Mesothelial cell of epicardium (in vitro differentiated cells): ENCODE results near the gene HYDIN. TPM values are rescaled to one million over a fixed set of nuclear protein-coding genes. Genes with fewer than 3 reads are reported as not detected.

Experiments used
- DNase-seq, 2 experiments: peaks; one replicate each; pipeline ENCODE4 v3.0.0; 2021; ENCODE audit warnings: low spot score in 2 of 2; ENCODE audit not compliant: unreplicated experiment in 2 of 2
- H3K27ac Mint-ChIP-seq: 2 replicates; pipeline ENCODE4 v1.8.0; 2021; ENCODE audit warnings: mixed read lengths
- H3K27me3 Mint-ChIP-seq: 2 replicates; pipeline ENCODE4 v1.8.0; 2021; ENCODE audit warnings: low read depth, mixed read lengths
- H3K36me3 Mint-ChIP-seq: 2 replicates; pipeline ENCODE4 v1.8.0; 2021; ENCODE audit warnings: mixed read lengths
- H3K4me1 Mint-ChIP-seq: 2 replicates; pipeline ENCODE4 v1.8.0; 2021; ENCODE audit warnings: mixed read lengths
- H3K4me3 Mint-ChIP-seq: 2 replicates; pipeline ENCODE4 v1.8.0; 2021; ENCODE audit warnings: mild to moderate bottlenecking, moderate library complexity, mixed read lengths
- H3K9me3 Mint-ChIP-seq: 2 replicates; pipeline ENCODE4 v1.8.0; 2021; ENCODE audit warnings: mixed read lengths
- CTCF ChIP-seq: fragments of 200-600 bp; sonication (generic); IDR thresholded peaks from one replicate; pipeline ENCODE4 v1.5.0; 2021; ENCODE audit warnings: antibody characterized with exemption; ENCODE audit not compliant: unreplicated experiment
- total RNA-seq: library from RNA; stranded (reverse); gene quantifications from 3 replicates; pipeline ENCODE4 v1.2.1, GENCODE V29; 2021

The HYDIN gene
- total RNA-seq, 1 donor from 2014 or later = 0.72 TPM

GRCh38 chr16:70800781-70801480, 429.6 kb downstream of the HYDIN start, which contains the start of gene VAC14:
Gene VAC14 (minus strand): TSS chr16:70801158. CDS start chr16:70800900, 258 bp downstream.
- no peak for TF ChIP-seq CTCF
- peak within 1 kb of the TSS; percentile 93 for H3K4me3 Mint-ChIP-seq

DNA sequence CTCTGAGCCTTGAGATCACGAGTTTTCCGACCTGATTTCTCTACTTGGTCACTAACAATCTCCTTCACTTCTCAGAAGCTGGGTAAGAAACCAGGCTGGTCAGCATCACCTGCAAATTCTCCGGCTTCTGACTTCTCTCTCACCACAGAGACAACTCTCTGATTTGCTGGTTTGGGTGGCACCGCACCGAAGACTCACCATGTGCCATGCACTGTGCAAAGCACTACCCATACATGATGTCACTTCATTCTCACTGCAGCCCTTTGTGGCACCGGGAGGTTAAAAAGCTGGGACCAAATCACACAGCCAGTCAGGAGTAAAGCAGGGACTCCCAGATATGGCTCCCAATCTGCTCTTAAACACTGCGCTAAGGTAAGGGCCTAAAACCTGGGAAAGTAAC, 430.2 kb downstream of the HYDIN start:
- Mint-ChIP-seq H3K9me3 (peaks cover 12% of the 10 kb centered on the region), H3K36me3 (peaks cover 5% of the 10 kb centered on the region), H3K4me1 (peaks cover 21% of the 10 kb centered on the region), H3K27me3 (peaks cover 18% of the 10 kb centered on the region), H3K4me3 (peak overlapping the region; percentile 93), H3K27ac (peak overlapping the region; percentile 85)
- no peak for TF ChIP-seq CTCF
- no peak for DNase-seq

More at GRCh38 chr16:70800781-70801480, 429.6 kb downstream of the HYDIN start, which contains the start of gene VAC14:
- Mint-ChIP-seq H3K36me3 (peaks cover 5% of the 10 kb centered on the region), H3K9me3 (peaks cover 12% of the 10 kb centered on the region), H3K27me3 (peaks cover 21% of the 10 kb centered on the region), H3K4me1 (peaks cover 21% of the 10 kb centered on the region), H3K27ac (peak within 1 kb of the TSS; percentile 85)
- peak; percentile 92 to 97 for DNase-seq

GRCh38 chr16:70796301-70796700, 434.2 kb downstream of the HYDIN start:
- TF ChIP-seq CTCF = no peak
- Mint-ChIP-seq H3K27me3 (no peaks in the 10 kb centered on the region), H3K9me3 (no peaks in the 10 kb centered on the region)

GRCh38 chr16:70795296-70795912, 435.1 kb downstream of the HYDIN start:
- peaks cover 11% of the 10 kb centered on the region for H3K4me1 Mint-ChIP-seq
- no peaks in the 10 kb centered on the region for H3K27me3 Mint-ChIP-seq
- no peak overlapping the region for H3K4me3 Mint-ChIP-seq
- H3K27ac Mint-ChIP-seq = no peak overlapping the region
- no peaks in the 10 kb centered on the region for H3K9me3 Mint-ChIP-seq
- TF ChIP-seq CTCF = no peak
- peaks cover 5% of the 10 kb centered on the region for H3K36me3 Mint-ChIP-seq
- no peak for DNase-seq

More at GRCh38 chr16:70796301-70796700, 434.2 kb downstream of the HYDIN start:
- no peak overlapping the region for H3K27ac Mint-ChIP-seq
- H3K4me3 Mint-ChIP-seq = no peak overlapping the region
- peaks cover 5% of the 10 kb centered on the region for H3K36me3 Mint-ChIP-seq
- DNase-seq = no peak
- H3K4me1 Mint-ChIP-seq = peaks cover 15% of the 10 kb centered on the region

GRCh38 chr16:70793851-70794502, 436.5 kb downstream of the HYDIN start:
- no peak for TF ChIP-seq CTCF
- Mint-ChIP-seq H3K4me3 (no peak overlapping the region), H3K36me3 (peaks cover 5% of the 10 kb centered on the region), H3K4me1 (no peaks in the 10 kb centered on the region), H3K27ac (no peak overlapping the region), H3K9me3 (no peaks in the 10 kb centered on the region), H3K27me3 (no peaks in the 10 kb centered on the region)
- DNase-seq = no peak
